NCI-H446 (cell line): ENCODE data around the gene NPTX1.
A peak's percentile ranks its signal among the peaks of the same experiment; 100 is the strongest.

Source experiments
- DNase-seq, 2 experiments: peaks; one replicate each; lab custom pipeline; 2025; lab: John Stamatoyannopoulos, UW

Gene NPTX1

DNA sequence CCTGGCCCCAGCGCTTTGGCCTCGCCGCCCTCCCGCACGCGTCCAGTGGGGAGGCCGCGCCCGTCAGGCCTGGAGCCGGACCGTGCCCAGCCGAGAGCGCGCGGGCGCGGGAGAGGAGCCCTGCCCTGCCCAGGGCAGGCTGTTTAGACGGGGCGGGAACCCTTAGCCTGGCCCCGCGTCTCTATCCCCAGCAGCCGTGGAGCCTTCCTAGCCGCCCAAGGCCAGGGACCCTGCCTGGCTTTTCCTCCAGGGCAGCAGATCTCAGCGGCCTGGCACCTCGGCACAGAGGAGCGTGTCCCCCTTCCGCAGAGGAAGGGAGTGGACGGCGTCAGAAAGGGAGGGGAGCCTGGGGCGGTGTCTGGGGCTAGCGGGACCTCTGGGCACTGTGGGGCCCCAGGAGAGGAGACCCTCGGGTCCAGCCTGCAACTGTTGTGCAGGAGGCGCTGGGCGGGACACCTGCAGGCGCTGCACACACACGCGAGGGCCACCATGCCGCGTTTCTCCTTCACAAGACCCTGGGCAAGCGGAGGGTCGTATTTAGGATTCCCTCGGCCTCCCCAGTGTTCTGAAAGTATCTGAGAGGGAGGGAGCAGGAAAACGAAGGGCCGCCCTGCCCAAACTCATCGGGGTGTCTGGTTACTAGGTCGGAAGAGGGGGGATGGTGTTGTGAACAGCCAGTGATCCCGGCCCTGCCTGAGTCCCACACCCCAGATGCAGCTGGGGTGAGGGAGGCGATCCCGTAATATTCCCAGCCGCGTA, 2.3 kb upstream of the NPTX1 start:
- no peak for DNase-seq

DNA sequence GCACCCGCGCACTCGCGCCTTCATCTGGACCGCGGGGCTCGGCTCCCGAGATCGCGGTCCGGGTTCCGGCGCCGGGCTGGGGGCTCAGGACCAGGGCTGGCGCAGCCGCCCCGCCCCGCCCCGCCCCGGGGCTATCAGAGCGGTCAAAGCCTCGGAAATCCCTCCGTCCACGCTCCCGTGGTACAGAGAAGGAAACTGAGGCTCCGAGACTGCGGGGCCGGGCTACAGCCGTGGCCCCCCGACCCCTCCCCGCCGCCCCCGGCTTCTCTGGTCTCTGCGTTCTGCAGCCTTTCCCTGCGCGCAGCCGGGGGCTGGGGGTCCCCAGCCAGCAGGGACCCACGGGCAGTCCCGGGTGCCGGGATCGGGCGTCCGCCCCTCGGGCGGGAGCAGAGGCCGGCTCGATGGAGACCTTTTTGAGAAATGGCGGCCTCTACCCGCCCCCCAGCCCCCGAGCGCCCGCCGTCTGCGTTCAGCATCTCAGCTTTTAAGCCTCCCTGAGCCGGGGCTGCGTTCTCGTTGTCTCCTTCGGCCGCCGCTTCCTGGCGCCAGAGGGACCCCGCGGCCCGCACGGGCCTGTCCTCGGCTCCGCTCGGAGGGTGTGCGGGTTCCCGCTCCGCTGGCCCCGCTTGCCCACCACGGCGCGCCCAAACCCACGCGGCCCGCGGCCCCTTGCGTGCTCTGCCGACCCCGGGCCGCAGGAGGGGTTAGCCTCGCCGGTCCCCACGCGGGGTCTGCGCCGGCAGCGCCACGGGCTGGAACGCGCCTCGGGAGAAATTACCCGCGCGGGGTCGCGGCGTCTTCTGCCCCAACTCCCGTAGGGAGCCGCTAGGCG, 1.5 kb upstream of the NPTX1 start:
- DNase-seq: no peak

DNA sequence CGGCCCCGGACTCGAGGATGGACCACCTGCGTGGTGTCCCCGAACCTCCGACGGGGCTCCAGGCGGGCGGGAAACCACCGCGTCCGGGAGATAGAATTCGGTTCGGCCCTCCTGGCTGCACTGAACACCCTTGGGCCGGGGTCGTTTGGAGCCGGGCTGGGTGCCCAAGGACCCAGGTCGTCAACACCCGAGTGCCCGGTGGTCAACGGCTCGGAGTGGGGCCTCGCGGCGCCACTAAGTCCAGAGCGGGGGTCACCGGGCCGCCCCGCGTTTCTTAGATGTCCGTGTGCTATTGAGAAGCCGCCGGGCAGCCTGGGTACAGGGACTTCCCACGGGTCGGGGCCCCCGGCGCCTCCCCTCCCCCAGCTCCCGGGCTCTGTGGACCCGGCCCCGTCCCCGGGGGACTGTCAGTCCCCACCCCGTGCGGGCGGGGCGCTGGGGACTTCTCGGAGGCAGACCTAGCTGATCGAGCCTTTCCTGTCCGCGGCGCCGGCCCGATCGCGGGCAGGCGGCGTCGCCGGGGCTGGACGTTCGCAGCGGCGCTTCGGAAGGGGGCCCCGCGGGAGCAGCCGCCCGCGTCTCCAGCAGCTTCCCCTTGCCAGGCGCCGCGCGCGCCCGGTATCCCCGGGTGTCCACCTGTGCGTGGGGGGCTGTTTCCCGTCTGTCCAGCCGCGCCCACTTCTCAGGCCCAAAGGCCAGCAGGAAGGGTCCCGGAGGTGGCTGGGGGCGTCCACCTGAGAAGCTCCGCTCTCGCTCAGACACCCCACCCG, 655 bp upstream of the NPTX1 start:
- no peak for DNase-seq

DNA sequence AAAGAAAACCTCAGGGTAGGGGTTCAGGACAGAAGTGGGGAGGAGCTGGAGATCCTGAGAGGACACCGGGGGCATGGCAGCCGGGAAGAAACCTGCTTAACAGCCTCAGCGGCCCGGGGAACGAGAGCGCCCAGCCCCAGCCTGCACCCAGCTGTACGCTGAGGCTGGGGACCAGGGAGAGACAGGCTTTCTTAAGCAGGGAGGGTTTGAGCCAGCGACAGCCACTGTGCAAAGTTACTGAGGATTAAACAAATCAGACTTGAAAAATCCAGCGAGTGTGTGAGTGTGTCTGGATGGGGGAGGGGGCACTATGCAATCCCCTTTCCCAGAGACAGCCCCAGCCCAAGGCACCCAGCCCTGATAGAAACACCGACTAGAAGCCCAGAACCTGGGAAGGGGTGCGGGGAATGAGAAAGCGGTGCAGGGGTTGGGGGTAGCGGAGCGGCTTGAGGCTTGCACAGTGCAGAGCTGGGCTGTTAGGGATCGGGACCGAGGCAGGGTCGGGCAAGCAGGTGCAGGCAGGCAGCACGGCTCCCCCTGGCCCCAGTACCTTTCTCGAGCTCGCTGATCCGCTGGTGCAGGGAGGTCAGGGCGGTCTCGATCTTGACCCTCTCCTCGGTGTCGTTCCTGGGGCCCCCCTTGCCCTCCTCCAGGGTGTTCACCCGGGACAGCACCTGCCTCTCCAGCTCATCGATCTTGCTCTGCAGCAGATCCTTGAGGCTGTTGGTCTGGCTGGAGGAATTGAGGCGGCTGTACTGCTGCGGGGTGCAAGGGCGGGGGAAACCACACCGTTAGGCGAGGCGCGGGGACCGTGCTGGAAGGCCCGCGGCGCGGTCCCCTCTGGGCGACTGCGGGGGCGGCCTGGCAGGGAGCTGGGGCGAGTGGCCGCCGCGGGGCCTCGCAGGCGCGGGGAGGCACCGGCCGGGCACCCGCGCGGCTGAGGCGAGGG, 1.2 kb downstream of the NPTX1 start:
- DNase-seq: no peak

DNA sequence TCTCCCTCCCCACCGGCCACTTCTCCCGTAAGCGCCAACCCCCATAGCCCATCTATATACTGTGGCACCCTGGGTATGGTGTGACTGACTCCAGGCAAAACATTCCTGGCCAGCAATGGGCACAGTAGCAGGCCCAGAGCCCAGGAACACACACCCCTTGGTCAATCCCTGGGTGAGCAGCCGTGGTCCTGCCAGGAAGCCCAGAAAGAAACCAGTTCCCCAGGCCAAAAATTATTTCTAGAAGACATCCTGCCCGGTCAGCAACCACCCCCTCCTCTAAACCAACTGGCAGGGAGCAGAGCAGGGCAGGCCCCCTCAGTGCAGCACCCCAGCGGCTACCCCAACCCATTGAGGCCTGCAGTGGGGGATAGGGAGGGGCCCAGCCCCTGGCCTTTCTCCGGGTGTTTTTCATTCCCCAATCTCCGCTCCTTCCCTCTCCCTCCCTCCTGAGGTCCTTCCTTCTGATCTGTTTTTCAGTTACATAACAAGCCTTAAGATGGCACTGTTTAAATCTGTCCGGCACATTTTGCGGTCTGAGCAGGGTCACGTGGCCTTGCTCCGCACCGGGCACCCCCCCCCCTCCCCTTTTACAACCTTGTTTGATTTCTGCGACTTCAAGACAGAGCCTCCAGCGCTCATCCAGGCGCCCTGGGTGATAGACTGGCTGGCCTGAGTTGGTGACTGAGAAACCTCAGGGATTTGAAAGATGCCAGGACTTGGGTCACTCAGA, 2.0 kb downstream of the NPTX1 start:
- DNase-seq: peak in 1 of 2 experiments; percentile 63

DNA sequence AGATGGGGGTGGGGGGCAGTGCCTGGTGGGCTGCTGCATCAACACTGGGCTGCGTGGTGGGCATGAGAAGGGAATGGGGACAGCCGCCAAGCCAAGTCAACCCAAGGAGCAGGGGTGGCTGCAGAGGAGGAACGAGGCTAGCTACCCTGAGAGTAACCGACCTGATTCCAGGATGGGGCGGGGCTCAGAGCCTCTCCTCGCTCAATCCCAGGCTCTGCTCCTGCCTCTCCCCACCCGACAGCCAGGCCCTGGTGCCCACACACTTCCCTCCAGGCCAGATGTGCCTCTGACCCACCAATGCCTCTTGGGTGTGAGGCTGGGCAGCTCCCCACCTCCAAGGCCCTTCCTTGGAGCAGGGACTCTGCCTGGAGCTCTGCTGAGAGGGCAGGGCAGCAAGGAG, 2.7 kb downstream of the NPTX1 start:
- no peak for DNase-seq

DNA sequence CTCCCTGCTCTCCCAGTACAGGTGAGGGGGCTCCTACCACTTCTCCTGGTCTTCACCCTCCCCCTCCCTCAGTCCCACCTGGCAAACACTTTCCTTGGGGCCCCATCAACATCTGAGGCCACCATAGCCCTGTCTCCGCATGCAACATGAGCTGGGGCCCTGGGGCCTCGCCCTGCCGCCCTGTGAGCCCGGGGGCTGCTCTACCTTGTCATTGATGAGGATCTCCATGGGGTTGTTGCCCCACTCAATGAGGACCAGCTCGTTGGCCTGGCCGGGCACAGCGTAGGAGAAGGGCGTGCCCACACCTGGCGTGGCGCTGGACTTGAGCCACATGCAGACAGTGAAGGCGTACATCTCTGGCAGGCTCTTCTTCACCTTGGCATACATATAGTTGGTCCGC, 3.4 kb downstream of the NPTX1 start:
- DNase-seq: no peak

DNA sequence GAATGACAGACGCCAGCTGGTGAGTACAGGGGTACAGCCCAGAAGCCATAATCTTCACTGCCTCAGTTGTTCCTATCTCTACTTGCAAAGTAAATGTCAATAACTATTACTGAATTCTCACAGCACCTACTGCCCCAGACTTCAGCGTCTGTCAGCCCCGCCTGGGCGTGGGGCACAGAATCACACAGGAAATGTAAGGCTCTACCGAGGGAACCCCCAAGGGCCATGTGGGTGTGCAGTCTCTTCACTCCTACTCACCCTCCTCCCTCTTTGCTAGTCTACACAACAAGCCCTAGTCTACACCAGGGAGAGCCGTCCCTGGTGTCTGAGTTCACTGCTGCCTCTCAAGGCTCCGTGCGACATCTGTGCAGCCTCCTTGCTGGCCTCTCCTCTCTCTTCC, 4.5 kb downstream of the NPTX1 start:
- no peak for DNase-seq

DNA sequence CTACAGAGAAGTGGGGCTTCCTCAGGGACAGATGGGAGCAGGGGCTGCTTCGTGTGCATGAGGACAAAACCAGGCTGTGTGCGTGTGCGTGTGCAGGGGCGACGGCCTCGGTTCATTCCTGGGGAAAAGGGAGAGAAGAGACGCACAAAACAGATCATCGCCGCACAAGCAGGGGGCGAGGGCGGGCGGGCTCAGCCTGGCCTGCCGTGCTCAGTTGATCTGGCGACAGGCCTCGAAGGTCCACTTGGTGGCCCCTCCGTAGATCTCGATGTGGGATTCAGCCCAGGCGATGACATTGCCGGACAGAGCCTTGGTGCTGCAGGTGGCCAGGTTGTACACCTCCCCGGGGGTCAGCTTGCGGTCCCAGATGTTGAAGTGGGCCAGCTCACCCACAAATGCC, 5.8 kb downstream of the NPTX1 start:
- no peak for DNase-seq

DNA sequence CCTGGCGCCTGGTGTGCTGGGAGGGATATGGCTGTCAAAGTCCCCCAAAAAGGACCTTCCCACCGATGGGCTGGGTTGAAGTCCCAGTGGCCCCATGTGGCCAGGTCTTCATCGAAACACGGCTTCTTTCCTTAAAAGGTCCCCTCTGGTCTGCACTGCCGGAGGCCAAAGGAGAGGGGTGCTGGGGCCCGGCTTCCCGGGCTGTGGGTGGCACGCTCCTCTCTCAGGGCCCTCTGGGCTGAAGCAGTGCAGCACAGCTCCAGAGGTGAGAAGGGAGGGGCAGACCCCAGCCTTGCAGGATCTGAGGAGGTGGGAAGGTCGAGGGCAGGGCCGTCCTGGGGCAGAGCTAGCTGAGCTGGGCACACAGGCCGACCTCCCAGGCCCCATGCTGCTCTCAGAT, 6.7 kb downstream of the NPTX1 start:
- no peak for DNase-seq

DNA sequence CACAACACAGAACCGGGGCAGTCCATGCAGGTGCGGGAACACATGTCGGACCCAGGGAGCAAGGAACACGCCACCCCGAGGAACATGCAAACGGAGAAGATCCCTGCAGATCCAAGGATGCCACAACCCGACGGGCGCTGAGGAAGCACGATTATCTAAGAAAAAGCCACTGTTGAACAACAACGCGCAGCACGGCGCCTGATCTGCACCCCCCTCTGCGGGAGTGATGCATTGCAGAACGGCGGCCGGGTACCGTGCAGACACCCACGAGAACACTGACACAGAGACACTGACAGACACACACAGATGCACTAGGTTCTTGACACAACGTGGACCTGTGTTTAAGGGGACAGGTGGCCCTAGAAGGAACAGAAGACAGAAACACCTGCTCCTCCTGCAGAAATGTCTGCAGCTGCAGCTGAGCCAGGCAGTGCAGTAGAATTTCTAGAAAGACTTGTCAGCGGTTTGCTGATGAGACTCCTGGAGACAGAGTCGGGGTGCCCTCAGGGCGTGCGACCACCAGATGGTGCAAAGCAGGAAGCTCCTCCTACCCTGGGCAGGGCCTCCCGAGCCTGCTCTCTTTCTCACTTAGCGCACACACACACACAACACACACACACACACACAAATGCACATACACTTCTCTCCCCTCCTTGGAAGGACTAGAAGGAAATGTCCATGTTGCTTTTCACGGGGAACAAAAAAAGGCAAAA, 7.5 kb downstream of the NPTX1 start:
- no peak for DNase-seq

DNA sequence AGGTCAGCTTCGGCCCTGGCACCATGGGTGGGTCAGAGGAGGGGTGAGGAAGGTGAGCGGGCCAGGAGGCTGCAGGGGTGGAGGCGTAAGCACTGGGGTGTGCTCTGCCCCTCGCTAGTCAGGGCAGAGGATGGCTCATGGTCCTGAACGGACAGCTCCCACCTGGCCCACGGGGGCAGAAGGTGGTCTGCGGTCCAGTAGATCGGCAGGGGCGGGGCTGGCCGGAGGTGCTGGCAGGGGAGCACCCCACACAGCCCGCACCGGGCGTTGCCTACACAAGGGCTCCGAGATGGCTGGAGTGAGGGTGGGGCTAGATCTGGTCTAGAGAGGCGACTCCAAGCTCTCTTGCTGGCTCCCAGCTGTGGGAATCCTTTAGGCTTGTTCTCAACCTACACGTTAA, 8.2 kb downstream of the NPTX1 start:
- DNase-seq: no peak

DNA sequence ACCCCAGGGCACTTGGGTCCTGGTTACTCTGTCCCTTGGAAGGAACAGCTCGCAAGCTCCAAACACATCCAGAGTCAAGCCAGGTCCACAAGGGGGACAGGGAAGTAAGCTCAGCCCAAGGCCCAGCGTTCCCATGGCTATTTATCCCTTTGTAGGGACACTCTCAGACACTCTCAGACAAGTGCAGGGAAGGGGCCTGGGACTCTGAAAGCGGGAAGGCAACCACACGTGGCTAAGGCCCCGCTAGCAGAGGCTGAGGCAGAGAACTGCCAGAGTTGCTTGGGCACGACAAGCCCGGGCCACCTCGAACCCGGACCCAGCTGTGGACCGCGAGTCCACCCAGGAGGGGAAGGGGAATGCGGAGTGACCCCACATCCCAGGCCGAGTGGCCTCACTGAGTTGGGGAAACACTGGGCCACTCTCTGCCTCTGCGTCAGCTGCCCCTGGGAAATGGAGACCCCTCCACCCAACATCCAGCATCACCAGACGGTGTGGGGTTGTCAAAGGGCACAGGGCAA, 10.2 kb downstream of the NPTX1 start:
- DNase-seq: no peak

DNA sequence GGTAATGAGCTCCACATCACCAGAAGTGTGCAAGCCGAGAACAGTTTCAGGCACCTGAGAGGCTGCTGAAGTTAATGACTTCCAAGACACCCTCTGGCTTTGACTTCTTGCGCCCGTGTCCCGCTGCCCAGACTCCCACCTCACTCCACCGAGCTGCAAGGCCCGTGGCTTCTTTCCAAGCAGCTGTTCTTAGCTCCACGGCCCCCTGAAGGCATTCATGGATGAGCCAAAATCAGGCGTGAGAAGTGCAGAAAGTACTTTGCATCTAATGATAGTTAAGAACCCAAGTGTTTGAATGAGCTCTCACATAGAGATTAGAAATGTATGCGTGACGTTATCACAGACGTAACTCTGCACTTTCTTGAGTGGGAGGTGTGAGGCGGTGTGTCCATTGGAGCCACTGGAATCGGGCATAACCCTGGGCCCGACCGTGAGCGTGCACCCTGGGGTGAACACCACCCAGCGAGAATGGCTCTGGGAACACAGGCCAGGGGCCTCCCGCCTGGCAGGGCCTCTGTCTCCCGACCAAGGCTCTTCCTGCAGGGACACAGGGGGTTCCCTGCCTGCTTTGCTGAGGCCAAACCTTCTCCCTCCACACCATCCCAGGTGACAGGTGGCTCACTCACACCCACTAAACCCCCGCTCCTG, 11.0 kb downstream of the NPTX1 start:
- DNase-seq: no peak

DNA sequence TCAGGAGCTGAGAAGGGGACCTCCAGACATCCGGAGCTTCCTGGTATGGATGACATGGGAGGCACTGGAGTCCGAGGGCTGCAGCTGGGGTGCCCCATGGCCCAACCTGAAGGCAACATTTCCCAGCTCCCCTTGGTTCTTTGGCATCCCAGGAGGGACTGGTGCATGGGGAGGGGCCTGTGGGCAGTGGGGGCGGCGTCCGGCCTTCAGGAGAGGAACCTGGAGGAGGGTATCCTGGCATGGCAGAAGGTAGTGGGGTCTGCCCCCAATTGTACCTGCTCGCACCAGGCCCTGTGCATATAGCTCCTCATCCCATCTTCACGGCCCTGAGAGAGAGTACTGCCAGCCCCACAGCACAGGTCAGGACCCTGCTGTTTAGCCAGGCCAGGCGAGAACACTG, 11.9 kb downstream of the NPTX1 start:
- DNase-seq: no peak

DNA sequence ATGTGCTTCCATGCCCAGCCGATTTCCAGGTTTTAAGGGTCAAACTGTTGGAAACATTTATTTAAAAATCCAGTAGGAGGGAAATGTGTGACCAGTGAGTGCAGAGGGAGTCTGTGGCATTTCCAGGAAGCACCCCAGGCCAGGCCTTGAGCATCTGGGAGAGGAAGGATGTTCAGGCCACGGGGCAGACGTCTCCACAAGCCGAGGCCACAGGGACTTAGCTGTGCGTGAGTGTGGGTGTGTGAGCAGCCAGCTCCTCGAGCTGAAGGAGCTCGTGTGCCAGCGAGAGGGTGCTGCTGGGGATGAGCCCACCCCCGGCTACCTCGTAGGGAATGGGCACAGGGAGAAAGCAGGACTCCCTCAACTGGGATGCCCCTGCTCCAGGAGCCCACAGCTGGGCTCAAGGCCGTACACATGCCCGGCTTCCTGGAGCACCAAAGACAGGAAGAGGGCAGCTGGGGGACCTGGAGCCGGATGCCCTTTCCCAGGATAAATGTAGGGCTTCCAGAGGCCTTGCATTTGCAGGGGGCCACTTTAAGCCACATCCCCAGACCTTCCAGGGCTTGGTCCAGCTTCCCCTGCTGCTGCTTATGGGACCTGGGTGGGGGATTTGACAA, 12.5 kb downstream of the NPTX1 start:
- no peak for DNase-seq

DNA sequence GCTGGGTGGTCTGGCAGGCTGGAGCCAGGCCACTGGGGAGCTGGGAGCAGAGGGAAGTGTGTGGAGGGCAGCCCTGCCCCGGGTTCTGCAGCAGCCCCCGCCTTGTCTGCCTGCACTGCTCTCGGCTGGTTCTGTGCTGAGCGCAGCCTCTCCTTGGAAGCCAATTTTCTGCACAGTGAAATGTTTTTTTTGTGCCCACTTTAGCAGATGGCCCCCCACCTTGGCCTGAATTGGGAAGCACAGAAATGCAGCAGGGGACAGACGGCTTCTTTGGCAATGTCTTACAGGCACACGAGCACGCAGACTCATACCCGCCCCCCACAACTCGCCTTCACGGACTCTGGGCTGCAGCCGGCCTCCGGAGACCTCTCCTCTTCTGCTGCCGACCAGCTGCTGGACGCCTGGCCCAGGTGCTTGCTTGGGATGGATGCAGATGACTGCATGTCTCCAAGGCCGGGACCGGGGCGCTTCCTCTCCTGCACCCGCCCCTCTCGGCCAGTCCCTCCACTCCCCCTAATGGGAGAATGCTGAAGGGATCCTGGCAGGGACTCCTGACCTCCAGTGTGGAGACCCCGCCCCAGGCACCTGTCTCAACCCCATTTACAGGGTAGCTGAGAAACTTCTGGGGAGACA, 14.8 kb downstream of the NPTX1 start:
- DNase-seq: peak in 1 of 2 experiments; percentile 72

DNA sequence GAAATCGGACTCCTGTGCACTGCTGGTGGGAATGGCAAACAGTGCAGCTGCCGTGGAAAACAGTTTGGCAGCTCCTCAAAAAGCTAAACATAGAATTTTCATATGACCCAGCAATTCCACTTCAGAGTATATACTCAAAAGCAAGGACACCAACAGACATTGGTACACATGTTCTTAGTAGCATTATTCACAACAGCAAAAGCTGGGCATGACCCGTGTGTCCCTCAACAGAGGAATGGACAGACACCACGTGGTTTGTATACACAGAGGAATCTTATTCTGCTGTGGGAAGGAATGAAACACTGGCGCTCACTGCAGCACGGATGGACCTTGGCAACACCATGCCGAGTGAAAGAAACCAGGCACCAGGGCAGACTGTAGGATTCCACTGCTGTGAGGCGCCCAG, 16.0 kb downstream of the NPTX1 start:
- DNase-seq: no peak

DNA sequence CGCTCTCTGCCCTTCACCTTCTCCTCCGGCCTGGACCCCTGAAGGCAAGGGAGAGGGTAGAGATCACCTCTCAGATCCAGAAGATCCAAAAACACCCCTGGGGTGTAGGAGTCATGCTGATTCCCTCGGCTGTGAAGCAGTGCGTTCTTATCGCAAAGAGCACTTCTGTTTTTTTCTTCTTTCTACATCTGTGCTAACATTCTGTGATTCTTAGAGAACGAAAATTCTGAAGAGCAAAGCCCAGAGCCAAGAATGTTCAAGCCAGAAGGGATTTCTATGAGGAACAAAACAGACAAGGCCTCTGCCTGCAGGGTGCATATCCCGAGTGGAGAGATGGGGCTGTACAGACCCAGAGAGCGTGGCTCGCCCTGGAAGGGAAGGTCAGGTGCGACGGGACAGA, 17.2 kb downstream of the NPTX1 start:
- DNase-seq: no peak
